Measurements from ENCODE around the gene KLK4. TPM values are rescaled to one million over a fixed set of nuclear protein-coding genes. Genes with fewer than 3 reads are reported as not detected.

Gene KLK4, protein sequence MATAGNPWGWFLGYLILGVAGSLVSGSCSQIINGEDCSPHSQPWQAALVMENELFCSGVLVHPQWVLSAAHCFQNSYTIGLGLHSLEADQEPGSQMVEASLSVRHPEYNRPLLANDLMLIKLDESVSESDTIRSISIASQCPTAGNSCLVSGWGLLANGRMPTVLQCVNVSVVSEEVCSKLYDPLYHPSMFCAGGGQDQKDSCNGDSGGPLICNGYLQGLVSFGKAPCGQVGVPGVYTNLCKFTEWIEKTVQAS
- not detected in 2 replicates for total RNA-seq

DNA sequence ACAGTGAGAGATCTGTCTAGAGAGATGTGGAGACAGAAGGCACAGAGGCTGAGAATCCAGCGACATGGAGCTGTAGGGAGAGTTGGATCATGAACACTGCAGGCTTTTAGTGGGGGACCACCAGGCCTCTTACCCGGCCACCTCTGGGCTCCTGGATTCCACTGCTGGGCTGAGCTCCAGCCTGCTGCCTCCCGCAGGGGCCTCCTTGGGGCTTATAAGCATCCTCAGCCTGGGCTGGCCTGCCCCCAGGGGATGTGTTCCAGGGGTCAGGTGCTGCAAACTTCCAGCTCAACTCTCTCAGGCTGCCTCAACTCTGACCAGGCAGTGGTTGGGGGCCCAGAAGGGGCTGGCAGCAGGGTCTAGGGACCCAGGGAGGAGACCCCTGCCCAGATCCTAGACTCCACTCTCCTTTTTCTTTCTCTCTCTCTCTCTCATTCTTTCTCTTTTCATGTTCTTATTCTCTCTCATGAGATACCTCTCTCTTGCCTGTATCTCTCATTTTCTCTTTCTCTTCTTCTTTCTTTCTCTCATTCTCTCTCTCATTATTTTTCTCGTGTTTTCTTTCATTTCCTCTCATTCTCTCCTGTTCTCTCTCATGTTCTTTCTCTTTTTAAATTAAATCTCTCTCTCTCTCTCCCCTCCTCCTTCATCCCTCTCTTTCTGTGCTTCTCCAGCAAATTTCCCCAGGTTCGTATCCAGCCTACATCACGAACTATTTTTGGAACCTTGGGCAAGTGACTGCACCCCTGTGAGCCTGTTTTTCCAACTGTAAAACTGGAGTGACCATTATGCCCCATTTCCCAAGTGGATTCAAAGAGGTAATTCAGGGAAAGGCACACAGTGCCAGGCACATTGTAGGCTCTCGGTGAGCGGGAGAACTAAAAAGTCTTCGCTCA, at the start of gene KLK4:
TSS of gene KLK4 (minus strand) at position 190 of the 896 bp plus-strand sequence. CDS start 657 bp downstream, outside the sequence.

GRCh38 chr19:50952910-50953309, 41.7 kb upstream of the KLK4 start, which contains the start of gene KLK5:
KLK5 (minus strand) TSS chr19:50953038; CDS start chr19:50952657, 381 bp downstream.

GRCh38 chr19:50873056-50873455, 38.1 kb downstream of the KLK4 start, which contains the start of gene KLK2:
KLK2 (plus strand) TSS chr19:50873439; CDS start chr19:50873474, 35 bp downstream.

Other genes with a start within 250 kb of the KLK4 start
- gene SHANK1, start 191.6 kb downstream of the KLK4 start, total RNA-seq: under 0.01 and 0.19 TPM in 2 replicates
- gene CLEC11A, start 188.0 kb downstream of the KLK4 start, total RNA-seq: 1.0 and 2.3 TPM in 2 replicates
- gene GPR32, start 140.9 kb downstream of the KLK4 start, total RNA-seq: not detected in 2 replicates
- gene ACP4, start 121.0 kb downstream of the KLK4 start, total RNA-seq: not detected in 2 replicates
- not detected in 2 replicates for gene KLK1, start 87.6 kb downstream of the KLK4 start, total RNA-seq
- not detected in 2 replicates for gene KLK15, start 77.8 kb downstream of the KLK4 start, total RNA-seq
- 0.16 TPM in 1 of 2 replicates, not detected in the other for gene KLK3, start 56.5 kb downstream of the KLK4 start, total RNA-seq
- not detected in 2 replicates for gene KLK2, start 38.0 kb downstream of the KLK4 start, total RNA-seq
- not detected in 2 replicates for gene KLK5, start 41.6 kb upstream of the KLK4 start, total RNA-seq
- gene KLK6, start 58.2 kb upstream of the KLK4 start, total RNA-seq: not detected in 2 replicates
- not detected in 2 replicates for gene KLK7, start 72.5 kb upstream of the KLK4 start, total RNA-seq
- gene KLK8, start 90.2 kb upstream of the KLK4 start, total RNA-seq: under 0.01 TPM in 1 of 2 replicates, not detected in the other
- gene KLK10, start 108.3 kb upstream of the KLK4 start, total RNA-seq: 2.3 TPM in 1 of 2 replicates, not detected in the other
- not detected in 2 replicates for gene KLK11, start 115.2 kb upstream of the KLK4 start, total RNA-seq
- not detected in 2 replicates for gene KLK12, start 123.6 kb upstream of the KLK4 start, total RNA-seq
- not detected in 2 replicates for gene KLK13, start 153.7 kb upstream of the KLK4 start, total RNA-seq
- gene KLK14, start 171.5 kb upstream of the KLK4 start, total RNA-seq: not detected in 2 replicates
- gene CTU1, start 197.0 kb upstream of the KLK4 start, total RNA-seq: 3.9 and 5.4 TPM in 2 replicates
- 0.06 TPM in 1 of 2 replicates, not detected in the other for gene SIGLEC9, start 213.5 kb upstream of the KLK4 start, total RNA-seq
- gene SIGLEC7, start 230.9 kb upstream of the KLK4 start, total RNA-seq: not detected in 2 replicates

Data from bladder microvascular endothelial cell (primary cell).